BJ (cell line): ENCODE results near the gene ADRB2. TPM values are rescaled to one million over a fixed set of nuclear protein-coding genes. Genes with fewer than 3 reads are reported as not detected.

ENCODE experiments used
- CTCF ChIA-PET: fragments of 350-600 bp; formaldehyde crosslinking; extraction: SDS; loops from one replicate; lab custom pipeline; 2021; ENCODE audit warnings: antibody characterized with exemption, inconsistent platforms; lab: Yijun Ruan, JAX
- POLR2A ChIA-PET: fragments of 300-600 bp; sonication (Branson Sonifier 250); formaldehyde crosslinking; extraction: SDS; loops from one replicate; lab custom pipeline; 2021; ENCODE audit warnings: antibody characterized with exemption; lab: Charles Lee
- DNase-seq: peaks from one replicate; pipeline ENCODE4 v3.0.0-alpha.2; 2011; ENCODE audit warnings: low read depth
- H3K27me3 ChIP-seq: 2 replicates; pipeline ENCODE4 v1.6.0; 2011; ENCODE audit warnings: low read length; ENCODE audit not compliant: control insufficient read depth, insufficient read depth
- H3K36me3 ChIP-seq: 2 replicates; pipeline ENCODE4 v1.5.1; 2011; ENCODE audit warnings: low read length; ENCODE audit not compliant: control insufficient read depth, insufficient read depth
- H3K4me3 ChIP-seq: 2 replicates; pipeline ENCODE4 v1.5.1; 2011; ENCODE audit warnings: low read depth, mild to moderate bottlenecking, control low read depth, low read length
- polyA plus RNA-seq: library from polyadenylated mRNA; depleted of rRNA; stranded (reverse); fragments of >200 nt; gene quantifications from 2 replicates; pipeline ENCODE4 v1.2.3, GENCODE V29; 2011
- TF ChIP-seq, protein P1 (sequence below): IDR thresholded peaks from 2 replicates; pipeline ENCODE4 v1.5.1; 2011; ENCODE audit warnings: low read depth, mild to moderate bottlenecking, control low read depth, inconsistent platforms, low read length, moderate library complexity; ENCODE audit not compliant: insufficient read depth

The ADRB2 gene
- polyA plus RNA-seq, 1 experiment, result 0.64 TPM

DNA sequence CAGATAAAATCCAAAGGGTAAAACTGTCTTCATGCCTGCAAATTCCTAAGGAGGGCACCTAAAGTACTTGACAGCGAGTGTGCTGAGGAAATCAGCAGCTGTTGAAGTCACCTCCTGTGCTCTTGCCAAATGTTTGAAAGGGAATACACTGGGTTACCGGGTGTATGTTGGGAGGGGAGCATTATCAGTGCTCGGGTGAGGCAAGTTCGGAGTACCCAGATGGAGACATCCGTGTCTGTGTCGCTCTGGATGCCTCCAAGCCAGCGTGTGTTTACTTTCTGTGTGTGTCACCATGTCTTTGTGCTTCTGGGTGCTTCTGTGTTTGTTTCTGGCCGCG lies 727 bp upstream of the ADRB2 start:
- no peak for DNase-seq
- ChIA-PET POLR2A (no interaction called here), CTCF (interaction anchor here (0.6 to 3.1 kb wide), 3 partner anchors 132 to 412 kb away, joined by 3 to 10 read pairs (median 3); no protein-coding TSS in a partner anchor)
- H3K36me3 ChIP-seq, result no peaks in the 10 kb centered on the region
- peak overlapping the region; percentile 76 for H3K4me3 ChIP-seq
- no peaks in the 10 kb centered on the region for H3K27me3 ChIP-seq
- TF ChIP-seq, protein P1, sequence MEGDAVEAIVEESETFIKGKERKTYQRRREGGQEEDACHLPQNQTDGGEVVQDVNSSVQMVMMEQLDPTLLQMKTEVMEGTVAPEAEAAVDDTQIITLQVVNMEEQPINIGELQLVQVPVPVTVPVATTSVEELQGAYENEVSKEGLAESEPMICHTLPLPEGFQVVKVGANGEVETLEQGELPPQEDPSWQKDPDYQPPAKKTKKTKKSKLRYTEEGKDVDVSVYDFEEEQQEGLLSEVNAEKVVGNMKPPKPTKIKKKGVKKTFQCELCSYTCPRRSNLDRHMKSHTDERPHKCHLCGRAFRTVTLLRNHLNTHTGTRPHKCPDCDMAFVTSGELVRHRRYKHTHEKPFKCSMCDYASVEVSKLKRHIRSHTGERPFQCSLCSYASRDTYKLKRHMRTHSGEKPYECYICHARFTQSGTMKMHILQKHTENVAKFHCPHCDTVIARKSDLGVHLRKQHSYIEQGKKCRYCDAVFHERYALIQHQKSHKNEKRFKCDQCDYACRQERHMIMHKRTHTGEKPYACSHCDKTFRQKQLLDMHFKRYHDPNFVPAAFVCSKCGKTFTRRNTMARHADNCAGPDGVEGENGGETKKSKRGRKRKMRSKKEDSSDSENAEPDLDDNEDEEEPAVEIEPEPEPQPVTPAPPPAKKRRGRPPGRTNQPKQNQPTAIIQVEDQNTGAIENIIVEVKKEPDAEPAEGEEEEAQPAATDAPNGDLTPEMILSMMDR, result no peak

DNA sequence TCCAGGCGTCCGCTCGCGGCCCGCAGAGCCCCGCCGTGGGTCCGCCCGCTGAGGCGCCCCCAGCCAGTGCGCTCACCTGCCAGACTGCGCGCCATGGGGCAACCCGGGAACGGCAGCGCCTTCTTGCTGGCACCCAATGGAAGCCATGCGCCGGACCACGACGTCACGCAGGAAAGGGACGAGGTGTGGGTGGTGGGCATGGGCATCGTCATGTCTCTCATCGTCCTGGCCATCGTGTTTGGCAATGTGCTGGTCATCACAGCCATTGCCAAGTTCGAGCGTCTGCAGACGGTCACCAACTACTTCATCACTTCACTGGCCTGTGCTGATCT lies 294 bp downstream of the ADRB2 start:
- POLR2A ChIA-PET, result no interaction called here

DNA sequence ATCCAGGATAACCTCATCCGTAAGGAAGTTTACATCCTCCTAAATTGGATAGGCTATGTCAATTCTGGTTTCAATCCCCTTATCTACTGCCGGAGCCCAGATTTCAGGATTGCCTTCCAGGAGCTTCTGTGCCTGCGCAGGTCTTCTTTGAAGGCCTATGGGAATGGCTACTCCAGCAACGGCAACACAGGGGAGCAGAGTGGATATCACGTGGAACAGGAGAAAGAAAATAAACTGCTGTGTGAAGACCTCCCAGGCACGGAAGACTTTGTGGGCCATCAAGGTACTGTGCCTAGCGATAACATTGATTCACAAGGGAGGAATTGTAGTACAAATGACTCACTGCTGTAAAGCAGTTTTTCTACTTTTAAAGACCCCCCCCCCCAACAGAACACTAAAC lies 1.3 kb downstream of the ADRB2 start:
- CTCF ChIA-PET, result no interaction called here
- Histone ChIP-seq H3K27me3 (no peaks in the 10 kb centered on the region), H3K36me3 (no peaks in the 10 kb centered on the region), H3K4me3 (no peak overlapping the region)
- TF ChIP-seq, protein P1, result no peak
- POLR2A ChIA-PET, result no interaction called here
- no peak for DNase-seq

More for the DNA sequence above, 294 bp downstream of the ADRB2 start:
- TF ChIP-seq, protein P1, result no peak
- Histone ChIP-seq H3K36me3 (no peaks in the 10 kb centered on the region), H3K4me3 (peak overlapping the region; percentile 76), H3K27me3 (no peaks in the 10 kb centered on the region)
- CTCF ChIA-PET, result interaction anchor here (0.8 to 1.3 kb wide), 3 partner anchors 23 to 176 kb away, joined by 3 to 4 read pairs (median 3); no protein-coding TSS in a partner anchor
- DNase-seq, result no peak

DNA sequence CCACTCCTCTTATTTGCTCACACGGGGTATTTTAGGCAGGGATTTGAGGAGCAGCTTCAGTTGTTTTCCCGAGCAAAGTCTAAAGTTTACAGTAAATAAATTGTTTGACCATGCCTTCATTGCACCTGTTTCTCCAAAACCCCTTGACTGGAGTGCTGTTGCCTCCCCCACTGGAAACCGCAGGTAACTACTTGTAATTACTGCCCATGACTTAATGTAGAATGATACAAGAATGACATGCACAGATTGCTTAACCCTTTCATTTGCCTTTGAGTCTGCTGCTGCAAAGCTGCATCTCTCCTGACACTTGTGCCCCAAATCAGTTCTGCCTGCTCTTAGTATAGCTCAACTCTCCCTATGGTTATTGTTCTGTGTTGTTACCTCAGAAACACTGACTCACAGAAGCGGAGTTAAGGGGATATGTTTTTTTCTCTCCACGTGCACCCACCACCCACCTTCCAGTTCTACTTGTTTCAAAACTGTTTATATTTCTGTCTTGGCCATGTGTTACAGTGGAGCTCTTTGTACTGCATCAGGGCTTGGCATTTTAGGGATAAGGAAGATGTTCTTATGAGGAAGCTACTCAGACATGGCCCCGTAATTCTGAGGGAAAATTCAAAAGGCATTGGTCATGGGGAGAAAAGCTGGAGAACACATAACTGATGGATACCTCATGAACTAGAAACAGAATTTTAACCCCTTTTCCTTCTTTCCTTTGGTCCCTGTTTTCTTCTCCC lies 2.3 kb downstream of the ADRB2 start:
- CTCF ChIA-PET, result interaction anchor here (0.6 to 2.1 kb wide), 8 partner anchors 12 to 286 kb away, joined by 3 to 6 read pairs (median 3); no protein-coding TSS in a partner anchor
- Histone ChIP-seq H3K4me3 (no peak overlapping the region), H3K27me3 (no peaks in the 10 kb centered on the region), H3K36me3 (no peaks in the 10 kb centered on the region)
- DNase-seq, result no peak
- POLR2A ChIA-PET, result no interaction called here
- TF ChIP-seq, protein P1, result no peak

DNA sequence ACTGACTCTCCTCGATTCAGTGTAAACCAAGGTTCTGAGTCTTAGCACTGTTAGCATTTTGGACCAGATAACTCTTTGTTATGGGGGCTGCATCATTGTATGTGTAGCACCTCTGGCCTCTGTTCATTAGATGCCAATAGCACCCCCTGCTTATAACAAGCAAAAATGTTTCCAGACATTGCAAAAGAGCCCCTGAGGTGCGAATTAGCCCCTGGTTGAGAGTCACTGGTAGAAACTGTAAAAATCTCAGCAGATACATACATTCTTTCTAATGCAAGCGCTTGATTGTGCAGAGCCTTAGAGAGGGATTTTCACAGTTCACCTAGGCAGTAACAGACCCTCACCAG lies 2.8 kb downstream of the ADRB2 start:
- TF ChIP-seq, protein P1, result no peak
- DNase-seq, result no peak
- CTCF ChIA-PET, result interaction anchor here (0.6 to 2.1 kb wide), 8 partner anchors 16 to 286 kb away, joined by 3 to 6 read pairs (median 4); no protein-coding TSS in a partner anchor
- no peaks in the 10 kb centered on the region for H3K27me3 ChIP-seq
- H3K4me3 ChIP-seq, result no peak overlapping the region
- no peaks in the 10 kb centered on the region for H3K36me3 ChIP-seq
- POLR2A ChIA-PET, result no interaction called here
